CD4-positive, alpha-beta T cell treated with Interleukin-6 for 4 hours (primary cell): ENCODE results near the gene CYSLTR2.

Source experiments
- DNase-seq: peaks from one replicate; pipeline ENCODE4 v3.0.0-alpha.2; 2020; ENCODE audit warnings: mixed read lengths

Gene CYSLTR2

GRCh38 chr13:48749144-48749543 lies 95.4 kb downstream of the CYSLTR2 start:
- no peak for DNase-seq

- peak; percentile 72 for DNase-seq
These were observed 96.2 kb downstream of the CYSLTR2 start for GRCh38 chr13:48749699-48750473.

- no peak for DNase-seq
These were observed 97.1 kb downstream of the CYSLTR2 start for GRCh38 chr13:48750588-48751383.

GRCh38 chr13:48760626-48761025 lies 106.9 kb downstream of the CYSLTR2 start:
- DNase-seq: no peak
